ENCODE data around the gene ZNF821. TPM values are rescaled to one million over a fixed set of nuclear protein-coding genes. Genes with fewer than 3 reads are reported as not detected.

ZNF821 gene, protein sequence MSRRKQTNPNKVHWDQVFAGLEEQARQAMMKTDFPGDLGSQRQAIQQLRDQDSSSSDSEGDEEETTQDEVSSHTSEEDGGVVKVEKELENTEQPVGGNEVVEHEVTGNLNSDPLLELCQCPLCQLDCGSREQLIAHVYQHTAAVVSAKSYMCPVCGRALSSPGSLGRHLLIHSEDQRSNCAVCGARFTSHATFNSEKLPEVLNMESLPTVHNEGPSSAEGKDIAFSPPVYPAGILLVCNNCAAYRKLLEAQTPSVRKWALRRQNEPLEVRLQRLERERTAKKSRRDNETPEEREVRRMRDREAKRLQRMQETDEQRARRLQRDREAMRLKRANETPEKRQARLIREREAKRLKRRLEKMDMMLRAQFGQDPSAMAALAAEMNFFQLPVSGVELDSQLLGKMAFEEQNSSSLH
- 2.2 and 4.4 TPM in 2 replicates for total RNA-seq

GRCh38 chr16:71883849-71884638, at the start of gene ZNF821:
Gene ZNF821, minus strand, starts transcription at chr16:71884182. Its CDS starts 4,236 bp downstream, at chr16:71879946.

GRCh38 chr16:71894921-71895678, 11.1 kb upstream of the ZNF821 start, which contains the start of gene IST1:
Gene IST1, plus strand, starts transcription at chr16:71895531. Its CDS starts 20,110 bp downstream, at chr16:71915641.

GRCh38 chr16:71845639-71846430, 38.1 kb downstream of the ZNF821 start, which contains the start of gene ATXN1L:
Gene ATXN1L, plus strand, starts transcription at chr16:71845976. Its CDS starts 3,765 bp downstream, at chr16:71849741.

Other genes starting within 250 kb of the ZNF821 start
- 5.0 and 6.3 TPM in 2 replicates for gene PHLPP2, start 159.5 kb downstream of the ZNF821 start, total RNA-seq
- 42.1 and 44.6 TPM in 2 replicates for gene AP1G1, start 75.3 kb downstream of the ZNF821 start, total RNA-seq
- 13.5 and 14.4 TPM in 2 replicates for gene ATXN1L, start 38.2 kb downstream of the ZNF821 start, total RNA-seq
- 141 and 152 TPM in 2 replicates for gene IST1, start 11.3 kb upstream of the ZNF821 start, total RNA-seq
- gene PKD1L3, start 116.2 kb upstream of the ZNF821 start, total RNA-seq: not detected in 2 replicates
- gene DHODH, start 124.6 kb upstream of the ZNF821 start, total RNA-seq: 7.4 and 8.2 TPM in 2 replicates
- gene HP, start 170.3 kb upstream of the ZNF821 start, total RNA-seq: not detected in 2 replicates
- gene HPR, start 179.0 kb upstream of the ZNF821 start, total RNA-seq: not detected in 2 replicates
- gene TXNL4B, start 209.4 kb upstream of the ZNF821 start, total RNA-seq: 7.1 and 13.0 TPM in 2 replicates
- 34.8 and 46.0 TPM in 2 replicates for gene DHX38, start 209.7 kb upstream of the ZNF821 start, total RNA-seq

Measured in mammary microvascular endothelial cell (primary cell).